Spinal cord (tissue), 10 donors: Measurements from ENCODE around the gene PSMC4. TPM values are rescaled to one million over a fixed set of nuclear protein-coding genes. Genes with fewer than 3 reads are reported as not detected.

Source experiments
- DNase-seq, 6 donors: peaks; one replicate each; pipeline versions ENCODE4 v3.0.0 to v3.0.0-alpha.2; 2013 to 2015; ENCODE audit warnings: low spot score in 6 of 6, low read depth in 4 of 6
- H3K27ac ChIP-seq: one replicate; pipeline ENCODE4 v1.5.1; 2013; ENCODE audit warnings: low read depth, low read length, control low read depth
- H3K27me3 ChIP-seq: one replicate; pipeline ENCODE4 v1.6.1; 2013; ENCODE audit warnings: low read length; ENCODE audit not compliant: control insufficient read depth, insufficient read depth
- H3K36me3 ChIP-seq: one replicate; pipeline ENCODE4 v1.6.1; 2013; ENCODE audit warnings: low read length; ENCODE audit not compliant: control insufficient read depth, insufficient read depth
- H3K4me1 ChIP-seq: one replicate; pipeline ENCODE4 v1.6.1; 2013; ENCODE audit warnings: low read length; ENCODE audit not compliant: control insufficient read depth, insufficient read depth
- H3K4me3 ChIP-seq: one replicate; pipeline ENCODE4 v1.5.1; 2013; ENCODE audit warnings: low read depth, low read length, control low read depth
- H3K9me3 ChIP-seq: one replicate; pipeline ENCODE4 v1.6.1; 2013; ENCODE audit warnings: low read length; ENCODE audit not compliant: control insufficient read depth, insufficient read depth
- WGBS: methylation state at CpG from one replicate; pipeline ENCODE4 v1.1.5; 2013; ENCODE audit warnings: missing lambda C conversion rate; ENCODE audit not compliant: insufficient coverage; 5-methylcytosine and 5-hydroxymethylcytosine counted together
- polyA plus RNA-seq, 2 donors: library from polyadenylated mRNA; unstranded; fragments of 120-200 nt; gene quantifications; one replicate each; pipeline ENCODE4 v1.2.1, GENCODE V29; 2013; ENCODE audit not compliant: insufficient read length in 2 of 2
- total RNA-seq, 2 donors: library from RNA; depleted of rRNA in 1 of 2; stranded (reverse); fragments of 120-200 nt in 1 of 2; fragments of >200 nt in 1 of 2; gene quantifications; one replicate each; pipeline versions ENCODE4 v1.2.3 to v1.2.4, GENCODE V29; 2013 to 2014
- donor health status: healthy.

The PSMC4 gene
- total and polyA plus RNA-seq, 4 donors = 80.9 to 106 (median 97.1) TPM

GRCh38 chr19:39934584-39935363, 36.2 kb upstream of the PSMC4 start, which contains the start of gene FCGBP:
Gene FCGBP, minus strand, starts transcription at chr19:39934634.
- no peak for DNase-seq
- Histone ChIP-seq H3K4me3 (no peak within 1 kb of the TSS), H3K36me3 (no peaks in the 10 kb centered on the region), H3K9me3 (no peaks in the 10 kb centered on the region), H3K27ac (no peak within 1 kb of the TSS), H3K4me1 (no peaks in the 10 kb centered on the region), H3K27me3 (no peaks in the 10 kb centered on the region)
- 87% methylated on average over 5 of the region's 5 CpGs for WGBS

GRCh38 chr19:39935364-39935661, 35.7 kb upstream of the PSMC4 start:
- no peak overlapping the region for H3K27ac ChIP-seq
- H3K27me3 ChIP-seq = no peaks in the 10 kb centered on the region
- no peaks in the 10 kb centered on the region for H3K36me3 ChIP-seq
- no peaks in the 10 kb centered on the region for H3K9me3 ChIP-seq
- H3K4me3 ChIP-seq = no peak overlapping the region
- H3K4me1 ChIP-seq = no peaks in the 10 kb centered on the region
- WGBS = 85% methylated on average over 5 of the region's 5 CpGs
- no peak for DNase-seq

GRCh38 chr19:39936020-39936419, 34.9 kb upstream of the PSMC4 start:
- WGBS = 60% methylated on average over 1 of the region's 3 CpGs
- no peak overlapping the region for H3K4me3 ChIP-seq
- no peaks in the 10 kb centered on the region for H3K9me3 ChIP-seq
- H3K4me1 ChIP-seq = no peaks in the 10 kb centered on the region
- no peak overlapping the region for H3K27ac ChIP-seq
- no peak for DNase-seq
- no peaks in the 10 kb centered on the region for H3K36me3 ChIP-seq
- H3K27me3 ChIP-seq = no peaks in the 10 kb centered on the region

- no peak overlapping the region for H3K27ac ChIP-seq
- H3K4me1 ChIP-seq = no peaks in the 10 kb centered on the region
- H3K36me3 ChIP-seq = no peaks in the 10 kb centered on the region
- no peaks in the 10 kb centered on the region for H3K27me3 ChIP-seq
- WGBS = 96% methylated on average over 5 of the region's 6 CpGs
- no peak for DNase-seq
- H3K9me3 ChIP-seq = no peaks in the 10 kb centered on the region
- H3K4me3 ChIP-seq = no peak overlapping the region
Observed at GRCh38 chr19:39936622-39937021, 34.3 kb upstream of the PSMC4 start.

GRCh38 chr19:39937094-39937720, 33.8 kb upstream of the PSMC4 start:
- Histone ChIP-seq H3K9me3 (no peaks in the 10 kb centered on the region), H3K27me3 (no peaks in the 10 kb centered on the region), H3K36me3 (no peaks in the 10 kb centered on the region), H3K4me3 (no peak overlapping the region), H3K27ac (no peak overlapping the region), H3K4me1 (no peaks in the 10 kb centered on the region)
- DNase-seq = no peak
- 78% methylated on average over 4 of the region's 5 CpGs for WGBS

- WGBS = 72% methylated on average over 2 of the region's 2 CpGs
- H3K4me3 ChIP-seq = no peak overlapping the region
- no peaks in the 10 kb centered on the region for H3K4me1 ChIP-seq
- H3K9me3 ChIP-seq = no peaks in the 10 kb centered on the region
- H3K27me3 ChIP-seq = no peaks in the 10 kb centered on the region
- H3K36me3 ChIP-seq = no peaks in the 10 kb centered on the region
- no peak for DNase-seq
- H3K27ac ChIP-seq = no peak overlapping the region
Observed at GRCh38 chr19:39937787-39938186, 33.2 kb upstream of the PSMC4 start.

GRCh38 chr19:39939556-39939955, 31.4 kb upstream of the PSMC4 start:
- no peak overlapping the region for H3K27ac ChIP-seq
- no peaks in the 10 kb centered on the region for H3K9me3 ChIP-seq
- H3K27me3 ChIP-seq = no peaks in the 10 kb centered on the region
- H3K36me3 ChIP-seq = no peaks in the 10 kb centered on the region
- no peak for DNase-seq
- no peak overlapping the region for H3K4me3 ChIP-seq
- H3K4me1 ChIP-seq = no peaks in the 10 kb centered on the region
- 95% methylated on average over 5 of the region's 6 CpGs for WGBS

- Histone ChIP-seq H3K27me3 (no peaks in the 10 kb centered on the region), H3K4me1 (no peaks in the 10 kb centered on the region), H3K27ac (no peak overlapping the region), H3K4me3 (no peak overlapping the region), H3K36me3 (no peaks in the 10 kb centered on the region), H3K9me3 (no peaks in the 10 kb centered on the region)
- DNase-seq = no peak
- no CpG with 5 or more reads among the region's 1 CpG for WGBS
Observed at GRCh38 chr19:39940221-39940833, 30.6 kb upstream of the PSMC4 start.

GRCh38 chr19:39941151-39941550, 29.8 kb upstream of the PSMC4 start:
- no peaks in the 10 kb centered on the region for H3K9me3 ChIP-seq
- DNase-seq = no peak
- no peaks in the 10 kb centered on the region for H3K27me3 ChIP-seq
- H3K36me3 ChIP-seq = no peaks in the 10 kb centered on the region
- no peaks in the 10 kb centered on the region for H3K4me1 ChIP-seq
- H3K27ac ChIP-seq = no peak overlapping the region
- WGBS = no CpG with 5 or more reads among the region's 6 CpGs
- H3K4me3 ChIP-seq = no peak overlapping the region
